Mammary epithelial cell (primary cell): Measurements from ENCODE around the gene DISP2.

Source experiments
- EZH2 ChIP-seq: IDR thresholded peaks from 2 replicates; pipeline ENCODE4 v1.6.1; 2012; ENCODE audit warnings: low read length, inconsistent platforms, borderline replicate concordance
- TF ChIP-seq, protein P1 (sequence below), 2 donors: IDR thresholded peaks in 1 of 2; conservative IDR thresholded peaks in 1 of 2; 2 replicates each; pipeline ENCODE4 v1.5.1; 2011 to 2012; ENCODE audit warnings: inconsistent platforms in 2 of 2, low read length in 2 of 2, mild to moderate bottlenecking in 2 of 2, control low read depth in 1 of 2, low read depth in 1 of 2; ENCODE audit not compliant: insufficient read depth in 1 of 2; ENCODE audit errors: extremely low read depth in 1 of 2

DNA sequence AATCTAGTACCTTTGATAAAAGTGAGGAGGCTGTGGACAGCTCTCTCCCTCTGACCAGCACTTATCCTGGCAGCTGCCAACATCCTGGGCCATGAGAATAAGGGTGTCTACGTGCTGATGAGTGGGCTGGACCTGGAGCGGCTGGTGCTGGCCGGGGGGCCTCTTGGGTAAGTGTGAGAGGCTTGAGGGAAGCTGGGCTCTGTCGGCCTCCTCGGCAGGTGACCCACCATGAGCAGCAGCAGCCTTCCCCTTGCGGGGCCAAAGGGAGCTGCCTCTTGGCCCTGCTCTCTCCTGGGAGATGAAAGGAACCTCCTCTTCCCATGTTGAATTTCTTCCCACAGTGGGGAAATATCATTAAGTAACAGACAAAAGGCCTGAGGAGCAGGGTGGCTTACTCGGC, 56.8 kb downstream of the DISP2 start:
- TF ChIP-seq, protein P1, sequence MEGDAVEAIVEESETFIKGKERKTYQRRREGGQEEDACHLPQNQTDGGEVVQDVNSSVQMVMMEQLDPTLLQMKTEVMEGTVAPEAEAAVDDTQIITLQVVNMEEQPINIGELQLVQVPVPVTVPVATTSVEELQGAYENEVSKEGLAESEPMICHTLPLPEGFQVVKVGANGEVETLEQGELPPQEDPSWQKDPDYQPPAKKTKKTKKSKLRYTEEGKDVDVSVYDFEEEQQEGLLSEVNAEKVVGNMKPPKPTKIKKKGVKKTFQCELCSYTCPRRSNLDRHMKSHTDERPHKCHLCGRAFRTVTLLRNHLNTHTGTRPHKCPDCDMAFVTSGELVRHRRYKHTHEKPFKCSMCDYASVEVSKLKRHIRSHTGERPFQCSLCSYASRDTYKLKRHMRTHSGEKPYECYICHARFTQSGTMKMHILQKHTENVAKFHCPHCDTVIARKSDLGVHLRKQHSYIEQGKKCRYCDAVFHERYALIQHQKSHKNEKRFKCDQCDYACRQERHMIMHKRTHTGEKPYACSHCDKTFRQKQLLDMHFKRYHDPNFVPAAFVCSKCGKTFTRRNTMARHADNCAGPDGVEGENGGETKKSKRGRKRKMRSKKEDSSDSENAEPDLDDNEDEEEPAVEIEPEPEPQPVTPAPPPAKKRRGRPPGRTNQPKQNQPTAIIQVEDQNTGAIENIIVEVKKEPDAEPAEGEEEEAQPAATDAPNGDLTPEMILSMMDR (conservative IDR thresholded peaks at IDR 0.05 in 1 of 2, IDR thresholded peaks at IDR 0.05 in 1 of 2; ENCODE audit: extremely low read depth in 1 of 2, insufficient read depth in 1 of 2, low read depth in 1 of 2, low read length in 2 of 2), result no peak
- no peak for TF ChIP-seq EZH2
